Measurements from ENCODE around the gene TBC1D14.

DNA sequence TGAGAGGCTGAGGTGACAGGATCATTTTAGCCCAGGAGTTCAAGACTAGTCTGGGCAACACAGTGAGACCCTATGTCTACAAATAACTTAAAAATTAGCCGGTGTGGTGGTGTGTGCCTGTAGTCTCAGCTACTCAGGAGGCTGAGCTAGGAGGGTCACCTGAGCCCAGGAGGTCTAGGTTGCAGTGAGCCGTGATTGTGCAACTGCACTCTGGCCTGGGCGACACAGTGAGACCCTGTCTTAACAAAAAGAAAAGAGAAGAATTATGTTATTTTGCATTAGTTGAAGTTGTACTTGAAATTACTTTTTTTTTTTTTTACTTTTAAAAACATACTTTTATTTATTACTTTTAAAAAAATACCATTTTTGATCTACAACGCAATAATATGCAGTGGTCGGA, 111.7 kb downstream of the TBC1D14 start:
- TF ChIP-seq, protein P1, sequence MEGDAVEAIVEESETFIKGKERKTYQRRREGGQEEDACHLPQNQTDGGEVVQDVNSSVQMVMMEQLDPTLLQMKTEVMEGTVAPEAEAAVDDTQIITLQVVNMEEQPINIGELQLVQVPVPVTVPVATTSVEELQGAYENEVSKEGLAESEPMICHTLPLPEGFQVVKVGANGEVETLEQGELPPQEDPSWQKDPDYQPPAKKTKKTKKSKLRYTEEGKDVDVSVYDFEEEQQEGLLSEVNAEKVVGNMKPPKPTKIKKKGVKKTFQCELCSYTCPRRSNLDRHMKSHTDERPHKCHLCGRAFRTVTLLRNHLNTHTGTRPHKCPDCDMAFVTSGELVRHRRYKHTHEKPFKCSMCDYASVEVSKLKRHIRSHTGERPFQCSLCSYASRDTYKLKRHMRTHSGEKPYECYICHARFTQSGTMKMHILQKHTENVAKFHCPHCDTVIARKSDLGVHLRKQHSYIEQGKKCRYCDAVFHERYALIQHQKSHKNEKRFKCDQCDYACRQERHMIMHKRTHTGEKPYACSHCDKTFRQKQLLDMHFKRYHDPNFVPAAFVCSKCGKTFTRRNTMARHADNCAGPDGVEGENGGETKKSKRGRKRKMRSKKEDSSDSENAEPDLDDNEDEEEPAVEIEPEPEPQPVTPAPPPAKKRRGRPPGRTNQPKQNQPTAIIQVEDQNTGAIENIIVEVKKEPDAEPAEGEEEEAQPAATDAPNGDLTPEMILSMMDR (IDR thresholded peaks at IDR 0.05): no peak
- TF ChIP-seq POLR2A (IDR thresholded peaks at IDR 0.05): no peak

All from lower leg skin (tissue), 3 donors.